H1 (cell line): ENCODE data around the gene ROR1. TPM values are rescaled to one million over a fixed set of nuclear protein-coding genes. Genes with fewer than 3 reads are reported as not detected.

Experiments
- EGR1 ChIP-seq: IDR thresholded peaks from 2 replicates; pipeline ENCODE4 v1.6.1; 2011; ENCODE audit warnings: low read depth, low read length, borderline replicate concordance
- EZH2 ChIP-seq: fragments of 200-600 bp; sonication (generic); IDR thresholded peaks from 2 replicates; pipeline ENCODE4 v1.7.1; 2012; ENCODE audit warnings: low read depth, mild to moderate bottlenecking, moderate library complexity, low read length, inconsistent platforms; ENCODE audit not compliant: severe bottlenecking
- HDAC2 ChIP-seq, 2 experiments: fragments of 300-600 bp in 1 of 2; sonication (generic) in 1 of 2; IDR thresholded peaks; 2 replicates each; pipeline ENCODE4 v1.6.1; 2011 to 2012; ENCODE audit warnings: low read depth in 2 of 2, low read length in 2 of 2, mild to moderate bottlenecking in 2 of 2, moderate library complexity in 2 of 2, borderline replicate concordance in 1 of 2, inconsistent platforms in 1 of 2
- HDAC6 ChIP-seq: IDR thresholded peaks from one replicate; pipeline ENCODE4 v1.7.1; 2012; ENCODE audit warnings: low read depth, mild to moderate bottlenecking, inconsistent platforms, low read length, moderate library complexity
- RAD21 ChIP-seq, 2 experiments: IDR thresholded peaks in 1 of 2; conservative IDR thresholded peaks in 1 of 2; 2 replicates each; pipeline ENCODE4 v1.6.1; 2011; ENCODE audit warnings: low read depth in 2 of 2, low read length in 2 of 2, improper control_type of control experiment in 1 of 2, inconsistent platforms in 1 of 2, mild to moderate bottlenecking in 1 of 2, moderate library complexity in 1 of 2
- RBBP5 ChIP-seq: IDR thresholded peaks from 2 replicates; pipeline ENCODE4 v1.7.1; 2012; ENCODE audit warnings: low read depth, mild to moderate bottlenecking, inconsistent platforms, low read length, moderate library complexity, borderline replicate concordance
- SUZ12 ChIP-seq: fragments of 200-600 bp; sonication (generic); IDR thresholded peaks from 2 replicates; pipeline ENCODE4 v1.6.1; 2012; ENCODE audit warnings: mild to moderate bottlenecking, inconsistent platforms, low read length, moderate library complexity, mixed read lengths
- YY1 ChIP-seq: IDR thresholded peaks from 2 replicates; pipeline ENCODE4 v1.6.1; 2011; ENCODE audit warnings: low read depth, mild to moderate bottlenecking, low read length
- polyA plus RNA-seq, 7 experiments: library from polyadenylated mRNA; depleted of rRNA in 3 of 7; stranded (reverse) in 5 of 7; unstranded in 2 of 7; fragments of >200 nt in 5 of 7; fragments of 200-250 nt in 2 of 7; gene quantifications; 1 replicate in 5 of 7; 2 replicates in 1 of 7; 4 replicates in 1 of 7; pipeline versions ENCODE4 v1.2.1 to v1.2.3, GENCODE V29; 2011 to 2013; ENCODE audit warnings: missing spikeins in 2 of 7, mixed read lengths in 2 of 7
- total RNA-seq: library from RNA; stranded (reverse); fragmentation: NEBNext Ultra II Directional; extraction: Animal tissue kit (Norgen Biotek cat#: 25700); gene quantifications from 2 replicates; pipeline ENCODE4 v1.2.1, GENCODE V29; 2021
- TF ChIP-seq, protein P1 (sequence below): fragments of 300-600 bp; sonication (generic); IDR thresholded peaks from 2 replicates; pipeline ENCODE4 v1.7.1; 2012; ENCODE audit warnings: low read length, moderate library complexity, mild to moderate bottlenecking, inconsistent platforms; ENCODE audit not compliant: insufficient replicate concordance

The ROR1 gene
- total and polyA plus RNA-seq, 2 of the 8 experiments (the other 6 are each of a cell fraction or from before 2014, with no cell fraction given): 33.6 to 73.6 TPM

DNA sequence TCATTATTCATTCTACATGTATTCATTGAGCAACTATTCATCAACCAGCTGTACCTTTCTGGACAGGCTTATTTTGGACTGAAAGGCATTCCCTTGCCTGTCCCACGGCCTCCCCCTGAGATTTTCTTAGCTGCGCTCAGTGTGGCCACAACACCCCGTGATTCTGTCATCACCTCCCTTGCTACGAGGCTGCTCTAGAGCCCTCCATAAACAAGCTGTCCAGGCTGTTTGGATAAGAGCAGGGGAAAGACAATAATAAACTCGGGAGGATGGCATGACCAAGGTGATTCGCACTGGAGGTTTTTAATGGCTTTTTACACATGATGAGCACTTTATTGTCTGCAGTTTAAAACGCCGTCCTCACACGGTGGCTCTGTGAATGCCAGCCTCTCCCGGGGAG, 139.7 kb downstream of the ROR1 start (continued):
- TF ChIP-seq, protein P1, sequence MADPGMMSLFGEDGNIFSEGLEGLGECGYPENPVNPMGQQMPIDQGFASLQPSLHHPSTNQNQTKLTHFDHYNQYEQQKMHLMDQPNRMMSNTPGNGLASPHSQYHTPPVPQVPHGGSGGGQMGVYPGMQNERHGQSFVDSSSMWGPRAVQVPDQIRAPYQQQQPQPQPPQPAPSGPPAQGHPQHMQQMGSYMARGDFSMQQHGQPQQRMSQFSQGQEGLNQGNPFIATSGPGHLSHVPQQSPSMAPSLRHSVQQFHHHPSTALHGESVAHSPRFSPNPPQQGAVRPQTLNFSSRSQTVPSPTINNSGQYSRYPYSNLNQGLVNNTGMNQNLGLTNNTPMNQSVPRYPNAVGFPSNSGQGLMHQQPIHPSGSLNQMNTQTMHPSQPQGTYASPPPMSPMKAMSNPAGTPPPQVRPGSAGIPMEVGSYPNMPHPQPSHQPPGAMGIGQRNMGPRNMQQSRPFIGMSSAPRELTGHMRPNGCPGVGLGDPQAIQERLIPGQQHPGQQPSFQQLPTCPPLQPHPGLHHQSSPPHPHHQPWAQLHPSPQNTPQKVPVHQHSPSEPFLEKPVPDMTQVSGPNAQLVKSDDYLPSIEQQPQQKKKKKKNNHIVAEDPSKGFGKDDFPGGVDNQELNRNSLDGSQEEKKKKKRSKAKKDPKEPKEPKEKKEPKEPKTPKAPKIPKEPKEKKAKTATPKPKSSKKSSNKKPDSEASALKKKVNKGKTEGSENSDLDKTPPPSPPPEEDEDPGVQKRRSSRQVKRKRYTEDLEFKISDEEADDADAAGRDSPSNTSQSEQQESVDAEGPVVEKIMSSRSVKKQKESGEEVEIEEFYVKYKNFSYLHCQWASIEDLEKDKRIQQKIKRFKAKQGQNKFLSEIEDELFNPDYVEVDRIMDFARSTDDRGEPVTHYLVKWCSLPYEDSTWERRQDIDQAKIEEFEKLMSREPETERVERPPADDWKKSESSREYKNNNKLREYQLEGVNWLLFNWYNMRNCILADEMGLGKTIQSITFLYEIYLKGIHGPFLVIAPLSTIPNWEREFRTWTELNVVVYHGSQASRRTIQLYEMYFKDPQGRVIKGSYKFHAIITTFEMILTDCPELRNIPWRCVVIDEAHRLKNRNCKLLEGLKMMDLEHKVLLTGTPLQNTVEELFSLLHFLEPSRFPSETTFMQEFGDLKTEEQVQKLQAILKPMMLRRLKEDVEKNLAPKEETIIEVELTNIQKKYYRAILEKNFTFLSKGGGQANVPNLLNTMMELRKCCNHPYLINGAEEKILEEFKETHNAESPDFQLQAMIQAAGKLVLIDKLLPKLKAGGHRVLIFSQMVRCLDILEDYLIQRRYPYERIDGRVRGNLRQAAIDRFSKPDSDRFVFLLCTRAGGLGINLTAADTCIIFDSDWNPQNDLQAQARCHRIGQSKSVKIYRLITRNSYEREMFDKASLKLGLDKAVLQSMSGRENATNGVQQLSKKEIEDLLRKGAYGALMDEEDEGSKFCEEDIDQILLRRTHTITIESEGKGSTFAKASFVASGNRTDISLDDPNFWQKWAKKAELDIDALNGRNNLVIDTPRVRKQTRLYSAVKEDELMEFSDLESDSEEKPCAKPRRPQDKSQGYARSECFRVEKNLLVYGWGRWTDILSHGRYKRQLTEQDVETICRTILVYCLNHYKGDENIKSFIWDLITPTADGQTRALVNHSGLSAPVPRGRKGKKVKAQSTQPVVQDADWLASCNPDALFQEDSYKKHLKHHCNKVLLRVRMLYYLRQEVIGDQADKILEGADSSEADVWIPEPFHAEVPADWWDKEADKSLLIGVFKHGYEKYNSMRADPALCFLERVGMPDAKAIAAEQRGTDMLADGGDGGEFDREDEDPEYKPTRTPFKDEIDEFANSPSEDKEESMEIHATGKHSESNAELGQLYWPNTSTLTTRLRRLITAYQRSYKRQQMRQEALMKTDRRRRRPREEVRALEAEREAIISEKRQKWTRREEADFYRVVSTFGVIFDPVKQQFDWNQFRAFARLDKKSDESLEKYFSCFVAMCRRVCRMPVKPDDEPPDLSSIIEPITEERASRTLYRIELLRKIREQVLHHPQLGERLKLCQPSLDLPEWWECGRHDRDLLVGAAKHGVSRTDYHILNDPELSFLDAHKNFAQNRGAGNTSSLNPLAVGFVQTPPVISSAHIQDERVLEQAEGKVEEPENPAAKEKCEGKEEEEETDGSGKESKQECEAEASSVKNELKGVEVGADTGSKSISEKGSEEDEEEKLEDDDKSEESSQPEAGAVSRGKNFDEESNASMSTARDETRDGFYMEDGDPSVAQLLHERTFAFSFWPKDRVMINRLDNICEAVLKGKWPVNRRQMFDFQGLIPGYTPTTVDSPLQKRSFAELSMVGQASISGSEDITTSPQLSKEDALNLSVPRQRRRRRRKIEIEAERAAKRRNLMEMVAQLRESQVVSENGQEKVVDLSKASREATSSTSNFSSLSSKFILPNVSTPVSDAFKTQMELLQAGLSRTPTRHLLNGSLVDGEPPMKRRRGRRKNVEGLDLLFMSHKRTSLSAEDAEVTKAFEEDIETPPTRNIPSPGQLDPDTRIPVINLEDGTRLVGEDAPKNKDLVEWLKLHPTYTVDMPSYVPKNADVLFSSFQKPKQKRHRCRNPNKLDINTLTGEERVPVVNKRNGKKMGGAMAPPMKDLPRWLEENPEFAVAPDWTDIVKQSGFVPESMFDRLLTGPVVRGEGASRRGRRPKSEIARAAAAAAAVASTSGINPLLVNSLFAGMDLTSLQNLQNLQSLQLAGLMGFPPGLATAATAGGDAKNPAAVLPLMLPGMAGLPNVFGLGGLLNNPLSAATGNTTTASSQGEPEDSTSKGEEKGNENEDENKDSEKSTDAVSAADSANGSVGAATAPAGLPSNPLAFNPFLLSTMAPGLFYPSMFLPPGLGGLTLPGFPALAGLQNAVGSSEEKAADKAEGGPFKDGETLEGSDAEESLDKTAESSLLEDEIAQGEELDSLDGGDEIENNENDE: no peak
- TF ChIP-seq HDAC2 (IDR thresholded peaks at IDR 0.05; ENCODE audit: borderline replicate concordance in 1 of 2, low read depth in 2 of 2, low read length in 2 of 2) (no peak), RAD21 (IDR thresholded peaks at IDR 0.05 in 1 of 2, conservative IDR thresholded peaks at IDR 0.05 in 1 of 2; ENCODE audit: low read depth in 2 of 2, low read length in 2 of 2) (no peak), EZH2 (no peak), YY1 (no peak), RBBP5 (no peak), EGR1 (no peak), HDAC6 (no peak), SUZ12 (no peak)
- TF ChIP-seq, all 59 proteins: peak for 0
